CD14-positive monocyte (primary cell): ENCODE data around the gene PPP1R17. TPM values are rescaled to one million over a fixed set of nuclear protein-coding genes. Genes with fewer than 3 reads are reported as not detected.

Experiments
- DNase-seq, 3 donors: peaks; one replicate each; pipeline ENCODE4 v3.0.0-alpha.2; 2011 to 2022
- H2AFZ ChIP-seq: 2 replicates; pipeline ENCODE4 v1.6.0; 2012; ENCODE audit warnings: mild to moderate bottlenecking, low read depth, low read length, inconsistent platforms; ENCODE audit not compliant: insufficient read depth, poor library complexity, severe bottlenecking
- H3K27ac ChIP-seq, 2 donors: 1 replicate in 1 of 2; 2 replicates in 1 of 2; pipeline ENCODE4 v1.5.1; 2012 to 2013; ENCODE audit warnings: low read length in 2 of 2, control low read depth in 1 of 2, inconsistent platforms in 1 of 2, low read depth in 1 of 2, mild to moderate bottlenecking in 1 of 2
- H3K27me3 ChIP-seq, 2 donors: one replicate each; pipeline versions ENCODE4 v1.6.0 to v1.6.1; 2011 to 2013; ENCODE audit warnings: low read length in 2 of 2; ENCODE audit not compliant: control insufficient read depth in 2 of 2, insufficient read depth in 2 of 2
- H3K36me3 ChIP-seq, 2 donors: replicated peaks in 1 of 2; 1 replicate in 1 of 2; 2 replicates in 1 of 2; pipeline versions ENCODE4 v1.5.1 to v1.6.1; 2012 to 2013; ENCODE audit warnings: low read length in 2 of 2, control low read depth in 1 of 2, inconsistent platforms in 1 of 2, mild to moderate bottlenecking in 1 of 2; ENCODE audit not compliant: insufficient read depth in 2 of 2, control insufficient read depth in 1 of 2
- H3K4me1 ChIP-seq, 2 donors: 1 replicate in 1 of 2; 2 replicates in 1 of 2; pipeline versions ENCODE4 v1.5.1 to v1.6.1; 2012 to 2013; ENCODE audit warnings: low read length in 2 of 2, control low read depth in 1 of 2, inconsistent platforms in 1 of 2, mild to moderate bottlenecking in 1 of 2, moderate library complexity in 1 of 2; ENCODE audit not compliant: insufficient read depth in 2 of 2, control insufficient read depth in 1 of 2
- H3K4me2 ChIP-seq: replicated peaks from 2 replicates; pipeline ENCODE3; 2012; ENCODE audit warnings: low read length, moderate library complexity, mild to moderate bottlenecking; ENCODE audit not compliant: poor library complexity, severe bottlenecking; ENCODE audit errors: extremely low read depth
- H3K4me3 ChIP-seq, 3 experiments: fragments of 200-600 bp in 1 of 3; sonication (generic) in 1 of 3; replicated peaks in 1 of 3; 1 replicate in 2 of 3; 2 replicates in 1 of 3; pipeline ENCODE4 v1.5.1; 2011 to 2013; ENCODE audit warnings: low read length in 3 of 3, mild to moderate bottlenecking in 3 of 3, control low read depth in 2 of 3, low read depth in 2 of 3, inconsistent platforms in 1 of 3, moderate library complexity in 1 of 3
- H3K79me2 ChIP-seq: 2 replicates; pipeline ENCODE4 v1.6.0; 2012; ENCODE audit warnings: mild to moderate bottlenecking, control low read depth, inconsistent platforms, low read length, moderate library complexity; ENCODE audit not compliant: insufficient read depth
- H3K9ac ChIP-seq: 2 replicates; pipeline ENCODE4 v1.6.0; 2017; ENCODE audit warnings: low read length, mild to moderate bottlenecking; ENCODE audit not compliant: insufficient read depth, poor library complexity, severe bottlenecking
- H3K9me3 ChIP-seq, 2 donors: replicated peaks in 1 of 2; 1 replicate in 1 of 2; 2 replicates in 1 of 2; pipeline versions ENCODE4 v1.5.1 to v1.6.1; 2012 to 2013; ENCODE audit warnings: low read length in 2 of 2, control low read depth in 1 of 2; ENCODE audit not compliant: control insufficient read depth in 1 of 2, insufficient read depth in 1 of 2
- H4K20me1 ChIP-seq: 2 replicates; pipeline ENCODE4 v1.6.0; 2012; ENCODE audit warnings: mild to moderate bottlenecking, low read length, control low read depth, moderate library complexity; ENCODE audit not compliant: insufficient read depth
- H3K27ac Mint-ChIP-seq, 7 donors: one replicate each; pipeline ENCODE4 v1.8.0; 2020; ENCODE audit warnings: mild to moderate bottlenecking in 7 of 7, mixed read lengths in 7 of 7, moderate library complexity in 6 of 7, inconsistent platforms in 2 of 7
- H3K27me3 Mint-ChIP-seq, 3 donors: one replicate each; pipeline ENCODE4 v1.8.0; 2021 to 2022; ENCODE audit warnings: low read depth in 3 of 3, mild to moderate bottlenecking in 3 of 3, mixed read lengths in 3 of 3, moderate library complexity in 3 of 3, inconsistent platforms in 1 of 3
- H3K36me3 Mint-ChIP-seq, 2 donors: one replicate each; pipeline ENCODE4 v1.8.0; 2020; ENCODE audit warnings: mixed read lengths in 2 of 2, inconsistent platforms in 1 of 2, mild to moderate bottlenecking in 1 of 2
- H3K4me1 Mint-ChIP-seq: one replicate; pipeline ENCODE4 v1.8.0; 2020; ENCODE audit warnings: mild to moderate bottlenecking, mixed read lengths
- H3K4me3 Mint-ChIP-seq, 2 donors: one replicate each; pipeline ENCODE4 v1.8.0; 2020; ENCODE audit warnings: mild to moderate bottlenecking in 2 of 2, mixed read lengths in 2 of 2, moderate library complexity in 1 of 2
- H3K9me3 Mint-ChIP-seq, 7 donors: one replicate each; pipeline ENCODE4 v1.8.0; 2020 to 2022; ENCODE audit warnings: mixed read lengths in 7 of 7, mild to moderate bottlenecking in 6 of 7, moderate library complexity in 6 of 7, inconsistent platforms in 2 of 7
- WGBS: methylation state at CpG from one replicate; pipeline ENCODE4 v1.1.5; 2013; ENCODE audit warnings: missing lambda C conversion rate; ENCODE audit not compliant: insufficient coverage; 5-methylcytosine and 5-hydroxymethylcytosine counted together
- intact Hi-C, 2 donors: fragments of 100-400 bp; cut with micrococcal nuclease; formaldehyde crosslinking; loops; one replicate each; pipeline versions ENCODE4 v1.15.0 to v1.15.1; 2023
- polyA plus RNA-seq, 3 donors: library from polyadenylated mRNA; depleted of rRNA in 1 of 3; unstranded in 2 of 3; stranded (reverse) in 1 of 3; fragments of 300-500 nt in 2 of 3; fragments of >200 nt in 1 of 3; fragmentation: Illumina TruSeq in 2 of 3; gene quantifications; 1 replicate in 2 of 3; 2 replicates in 1 of 3; pipeline ENCODE4 v1.2.3, GENCODE V29; 2012 to 2021
- TF ChIP-seq, protein P1 (sequence below): fragments of 200-600 bp; IDR thresholded peaks from one replicate; pipeline ENCODE4 v1.8.0; 2022; ENCODE audit warnings: antibody characterized with exemption, mild to moderate bottlenecking

Gene PPP1R17
- polyA plus RNA-seq, 3 donors = 0.20 to 2.0 (median 0.85) TPM

- H2AFZ ChIP-seq = no peak overlapping the region
- DNase-seq = no peak
- peaks cover 0 to 2% (median 0%) of the 10 kb centered on the region in 7 donors for H3K9me3 Mint-ChIP-seq
- no peaks in the 10 kb centered on the region for H4K20me1 ChIP-seq
- H3K36me3 Mint-ChIP-seq = no peaks in the 10 kb centered on the region
- intact Hi-C loops = no loop called here
- H3K27me3 ChIP-seq = peaks cover 2 to 3% of the 10 kb centered on the region in 2 donors
- peaks cover 6 to 13% (median 7%) of the 10 kb centered on the region in 3 donors for H3K27me3 Mint-ChIP-seq
- peaks cover 28% of the 10 kb centered on the region for H3K4me1 Mint-ChIP-seq
- H3K4me3 ChIP-seq = no peak overlapping the region
- no peak overlapping the region for H3K27ac Mint-ChIP-seq
- H3K4me3 Mint-ChIP-seq = no peak overlapping the region
- no peak overlapping the region for H3K4me2 ChIP-seq
- H3K9ac ChIP-seq = no peak overlapping the region
- H3K36me3 ChIP-seq = no peaks in the 10 kb centered on the region
- H3K79me2 ChIP-seq = no peaks in the 10 kb centered on the region
- no peaks in the 10 kb centered on the region for H3K9me3 ChIP-seq
- peaks cover 17 to 18% of the 10 kb centered on the region in 2 donors for H3K4me1 ChIP-seq
- H3K27ac ChIP-seq = no peak overlapping the region
- TF ChIP-seq, protein P1, sequence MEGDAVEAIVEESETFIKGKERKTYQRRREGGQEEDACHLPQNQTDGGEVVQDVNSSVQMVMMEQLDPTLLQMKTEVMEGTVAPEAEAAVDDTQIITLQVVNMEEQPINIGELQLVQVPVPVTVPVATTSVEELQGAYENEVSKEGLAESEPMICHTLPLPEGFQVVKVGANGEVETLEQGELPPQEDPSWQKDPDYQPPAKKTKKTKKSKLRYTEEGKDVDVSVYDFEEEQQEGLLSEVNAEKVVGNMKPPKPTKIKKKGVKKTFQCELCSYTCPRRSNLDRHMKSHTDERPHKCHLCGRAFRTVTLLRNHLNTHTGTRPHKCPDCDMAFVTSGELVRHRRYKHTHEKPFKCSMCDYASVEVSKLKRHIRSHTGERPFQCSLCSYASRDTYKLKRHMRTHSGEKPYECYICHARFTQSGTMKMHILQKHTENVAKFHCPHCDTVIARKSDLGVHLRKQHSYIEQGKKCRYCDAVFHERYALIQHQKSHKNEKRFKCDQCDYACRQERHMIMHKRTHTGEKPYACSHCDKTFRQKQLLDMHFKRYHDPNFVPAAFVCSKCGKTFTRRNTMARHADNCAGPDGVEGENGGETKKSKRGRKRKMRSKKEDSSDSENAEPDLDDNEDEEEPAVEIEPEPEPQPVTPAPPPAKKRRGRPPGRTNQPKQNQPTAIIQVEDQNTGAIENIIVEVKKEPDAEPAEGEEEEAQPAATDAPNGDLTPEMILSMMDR = no peak
Measured at GRCh38 chr7:31652063-31652326, 35.0 kb upstream of the PPP1R17 start.

DNA sequence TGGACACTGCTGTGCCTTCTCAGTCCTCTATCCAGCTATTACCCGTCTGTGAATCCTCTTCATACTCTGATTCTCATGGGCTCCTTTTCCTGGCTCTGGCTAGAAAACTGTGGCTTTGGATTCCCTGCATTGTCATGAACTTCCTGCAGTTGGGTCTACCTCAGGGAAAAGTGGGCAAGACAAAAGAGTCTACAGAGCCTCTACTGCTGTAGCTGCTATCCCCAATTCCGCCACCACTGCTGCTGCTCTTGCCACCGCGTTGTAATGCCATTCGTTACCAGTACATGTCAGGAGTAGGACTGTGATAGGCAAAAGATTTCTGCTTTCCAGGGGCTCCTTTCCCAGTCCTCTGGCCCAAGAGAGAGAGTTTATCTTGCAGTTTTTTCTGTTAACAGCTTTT, 23.9 kb upstream of the PPP1R17 start:
- H4K20me1 ChIP-seq = no peaks in the 10 kb centered on the region
- DNase-seq = no peak
- peaks cover 0 to 7% of the 10 kb centered on the region in 2 donors for H3K9me3 ChIP-seq
- H3K4me3 ChIP-seq = no peak overlapping the region
- peaks cover 23 to 24% of the 10 kb centered on the region in 2 donors for H3K4me1 ChIP-seq
- H3K36me3 Mint-ChIP-seq = no peaks in the 10 kb centered on the region
- H3K27me3 Mint-ChIP-seq = peaks cover 0 to 3% (median 3%) of the 10 kb centered on the region in 3 donors
- peak overlapping the region in 3 of 7 donors; percentile 49 to 72 (median 63) for H3K27ac Mint-ChIP-seq
- no peaks in the 10 kb centered on the region for H3K79me2 ChIP-seq
- H2AFZ ChIP-seq = no peak overlapping the region
- H3K27ac ChIP-seq = no peak overlapping the region
- TF ChIP-seq, protein P1 = no peak
- H3K4me1 Mint-ChIP-seq = peaks cover 22% of the 10 kb centered on the region
- intact Hi-C loops = no loop called here
- H3K4me3 Mint-ChIP-seq = no peak overlapping the region
- H3K9ac ChIP-seq = no peak overlapping the region
- peaks cover 2 to 12% (median 10%) of the 10 kb centered on the region in 7 donors for H3K9me3 Mint-ChIP-seq
- H3K36me3 ChIP-seq = no peaks in the 10 kb centered on the region
- WGBS = 94% methylated on average over 5 of the region's 5 CpGs
- no peaks in the 10 kb centered on the region for H3K27me3 ChIP-seq
- H3K4me2 ChIP-seq = no peak overlapping the region
